SK-N-MC (cell line): ENCODE data around the gene DDX6.

Source experiments
- EZH2 ChIP-seq: fragments of 200-600 bp; sonication (generic); IDR thresholded peaks from one replicate; pipeline ENCODE4 v1.6.1; 2017; ENCODE audit warnings: antibody characterized with exemption
- POLR2AphosphoS5 ChIP-seq: IDR thresholded peaks from 2 replicates; pipeline ENCODE4 v1.6.1; 2012; ENCODE audit warnings: mild to moderate bottlenecking, low read depth, low read length, borderline replicate concordance

GRCh38 chr11:118818130-118818529 is 27.2 kb upstream of the DDX6 start:
- TF ChIP-seq POLR2AphosphoS5 (no peak), EZH2 (no peak)
